Frontal cortex (tissue), 4 donors: ENCODE results near the gene AKIRIN2. TPM values are rescaled to one million over a fixed set of nuclear protein-coding genes. Genes with fewer than 3 reads are reported as not detected.
"Not testable (repeated sequence)": the region's sequence is repeated elsewhere in the genome, so short reads cannot be mapped to it uniquely, and the experiment has no call there.

Experiments
- DNase-seq, 2 donors: peaks; one replicate each; pipeline ENCODE4 v3.0.0; 2012; ENCODE audit warnings: low spot score in 2 of 2
- FAIRE-seq: peaks from 2 replicates; lab custom pipeline; 2012; peaks lifted over from hg19 to GRCh38; lab: Jason Lieb, UNC
- total RNA-seq: library from RNA; depleted of rRNA; stranded (reverse); fragments of >200 nt; gene quantifications from one replicate; pipeline ENCODE4 v1.2.3, GENCODE V29; 2014
- donor health status: control.
- donor health status: control.
- donor health status: control.

Gene AKIRIN2
- total RNA-seq, 1 donor from 2014 or later, result 57.1 TPM

GRCh38 chr6:87721311-87721710 is 19.3 kb upstream of the AKIRIN2 start:
- DNase-seq (no peak), FAIRE-seq (no peak)

- FAIRE-seq (no peak), DNase-seq (no peak)
Measured at GRCh38 chr6:87718662-87719433, 16.8 kb upstream of the AKIRIN2 start.

- no peak for DNase-seq
- FAIRE-seq, result peak; percentile 8
Measured at GRCh38 chr6:87716928-87717614, 15.0 kb upstream of the AKIRIN2 start.

- FAIRE-seq, result no peak
- no peak for DNase-seq
Measured at GRCh38 chr6:87714093-87714842, 12.2 kb upstream of the AKIRIN2 start.

GRCh38 chr6:87712713-87713112 is 10.7 kb upstream of the AKIRIN2 start:
- not testable (repeated sequence) for FAIRE-seq, DNase-seq

- FAIRE-seq (no peak), DNase-seq (no peak)
Measured at GRCh38 chr6:87710090-87710489, 8.1 kb upstream of the AKIRIN2 start.

GRCh38 chr6:87708581-87709427 is 6.8 kb upstream of the AKIRIN2 start:
- FAIRE-seq, result not testable (repeated sequence)

GRCh38 chr6:87706187-87706966 is 4.3 kb upstream of the AKIRIN2 start:
- no peak for DNase-seq
- FAIRE-seq, result no peak

More at GRCh38 chr6:87708581-87709427, 6.8 kb upstream of the AKIRIN2 start:
- DNase-seq, result not testable (repeated sequence)

GRCh38 chr6:87705070-87705691 is 3.1 kb upstream of the AKIRIN2 start:
- DNase-seq (no peak), FAIRE-seq (no peak)

- not testable (repeated sequence) for DNase-seq
Measured at GRCh38 chr6:87703039-87703438, 1.0 kb upstream of the AKIRIN2 start.

GRCh38 chr6:87702589-87702945 is 534 bp upstream of the AKIRIN2 start:
- FAIRE-seq (no peak), DNase-seq (no peak)

More at GRCh38 chr6:87703039-87703438, 1.0 kb upstream of the AKIRIN2 start:
- not testable (repeated sequence) for FAIRE-seq

- FAIRE-seq (no peak), DNase-seq (peak in 1 of 2 donors; percentile 19)
Measured at GRCh38 chr6:87701344-87701675, 723 bp downstream of the AKIRIN2 start.

GRCh38 chr6:87700397-87701343 is 1.4 kb downstream of the AKIRIN2 start:
- DNase-seq (peak in 1 of 2 donors; percentile 44), FAIRE-seq (no peak)

GRCh38 chr6:87699576-87699975 is 2.5 kb downstream of the AKIRIN2 start:
- DNase-seq (no peak), FAIRE-seq (no peak)

- DNase-seq, result no peak
- no peak for FAIRE-seq
Measured at GRCh38 chr6:87698547-87699006, 3.5 kb downstream of the AKIRIN2 start.

- no peak for FAIRE-seq
- DNase-seq, result peak; percentile 38 to 50
Measured at GRCh38 chr6:87697581-87698546, 4.2 kb downstream of the AKIRIN2 start.
